H1 (cell line): ENCODE data around the gene NFASC. TPM values are rescaled to one million over a fixed set of nuclear protein-coding genes. Genes with fewer than 3 reads are reported as not detected.

Experiments used
- CTCF ChIA-PET: fragments of 300-600 bp; sonication (Branson Sonifier 250); formaldehyde crosslinking; loops from one replicate; lab custom pipeline; 2021; ENCODE audit not compliant: partially characterized antibody; lab: Charles Lee
- POLR2A ChIA-PET: fragments of 300-600 bp; sonication (Branson Sonifier 250); formaldehyde crosslinking; loops from one replicate; lab custom pipeline; 2021; ENCODE audit warnings: inconsistent platforms; ENCODE audit not compliant: partially characterized antibody; lab: Charles Lee
- DNase-seq, 2 experiments: peaks; one replicate each; pipeline versions ENCODE4 v3.0.0 to v3.0.0-alpha.2; 2010 to 2022; ENCODE audit warnings: low spot score in 2 of 2, low read depth in 1 of 2, mixed read lengths in 1 of 2
- FAIRE-seq: peaks from 2 replicates; lab custom pipeline; 2011; peaks lifted over from hg19 to GRCh38; lab: Jason Lieb, UNC
- H2AFZ ChIP-seq: 2 replicates; pipeline ENCODE4 v1.8.1; 2012; ENCODE audit warnings: low read length, inconsistent platforms
- H2AK5ac ChIP-seq: 2 replicates; pipeline ENCODE4 v1.6.1; 2013; ENCODE audit warnings: low read depth, low read length
- H2BK120ac ChIP-seq: replicated peaks from 2 replicates; pipeline ENCODE3; 2013; ENCODE audit warnings: low read depth, low read length, inconsistent platforms
- H2BK12ac ChIP-seq: 2 replicates; pipeline ENCODE4 v1.6.1; 2013; ENCODE audit warnings: low read depth, low read length
- H2BK15ac ChIP-seq: 2 replicates; pipeline ENCODE4 v1.6.1; 2013; ENCODE audit warnings: low read length
- H2BK20ac ChIP-seq: 2 replicates; pipeline ENCODE4 v1.6.1; 2013; ENCODE audit warnings: low read length
- H2BK5ac ChIP-seq: 2 replicates; pipeline ENCODE4 v1.6.1; 2013; ENCODE audit warnings: low read depth, low read length
- H3K14ac ChIP-seq: 2 replicates; pipeline ENCODE4 v1.6.1; 2013; ENCODE audit warnings: inconsistent platforms; ENCODE audit not compliant: insufficient read length
- H3K18ac ChIP-seq: 2 replicates; pipeline ENCODE4 v1.6.1; 2013; ENCODE audit warnings: low read length; ENCODE audit errors: extremely low read depth
- H3K23ac ChIP-seq: 2 replicates; pipeline ENCODE4 v1.6.1; 2013; ENCODE audit warnings: inconsistent platforms; ENCODE audit not compliant: insufficient read length
- H3K23me2 ChIP-seq: 2 replicates; pipeline ENCODE4 v1.6.1; 2013; ENCODE audit warnings: low read depth, low read length
- H3K27ac ChIP-seq: 2 replicates; pipeline ENCODE4 v1.6.1; 2011; ENCODE audit warnings: low read depth, low read length, inconsistent platforms
- H3K27me3 ChIP-seq, 4 experiments: replicated peaks in 1 of 4; 1 replicate in 1 of 4; 2 replicates in 3 of 4; pipeline versions ENCODE4 v1.6.1 to v1.8.1; 2011 to 2013; ENCODE audit warnings: low read length in 3 of 4, mild to moderate bottlenecking in 3 of 4, inconsistent platforms in 2 of 4, mixed read lengths in 2 of 4, moderate library complexity in 1 of 4; ENCODE audit not compliant: control insufficient read depth in 3 of 4, insufficient read depth in 3 of 4; ENCODE audit errors: extremely low read depth in 1 of 4
- H3K36me3 ChIP-seq, 4 experiments: 2 replicates each; pipeline versions ENCODE4 v1.6.1 to v1.8.1; 2011 to 2013; ENCODE audit warnings: mild to moderate bottlenecking in 4 of 4, low read length in 3 of 4, moderate library complexity in 2 of 4, control low read depth in 1 of 4, inconsistent platforms in 1 of 4; ENCODE audit not compliant: insufficient read depth in 4 of 4, control insufficient read depth in 2 of 4
- H3K4ac ChIP-seq: replicated peaks from 2 replicates; pipeline ENCODE3; 2013; ENCODE audit warnings: low read length, low read depth, mixed read lengths, inconsistent platforms; ENCODE audit not compliant: insufficient read length
- H3K4me1 ChIP-seq, 4 experiments: replicated peaks in 1 of 4; 1 replicate in 1 of 4; 2 replicates in 3 of 4; pipeline versions ENCODE4 v1.6.1 to v1.8.1; 2011 to 2013; ENCODE audit warnings: low read length in 3 of 4, inconsistent platforms in 2 of 4, mixed read lengths in 1 of 4; ENCODE audit not compliant: insufficient read depth in 4 of 4, control insufficient read depth in 3 of 4
- H3K4me2 ChIP-seq, 2 experiments: 2 replicates each; pipeline versions ENCODE4 v1.6.1 to v1.8.1; 2011 to 2013; ENCODE audit warnings: low read depth in 2 of 2, low read length in 2 of 2, control low read depth in 1 of 2, inconsistent platforms in 1 of 2, mild to moderate bottlenecking in 1 of 2; ENCODE audit not compliant: insufficient read depth in 1 of 2
- H3K4me3 ChIP-seq, 4 experiments: fragments of 200-600, 300-600 bp in 1 of 4; sonication (generic), shearing (Covaris generic), sonication (Bioruptor Twin) in 1 of 4; 2 replicates each; pipeline versions ENCODE4 v1.5.1 to v1.8.1; 2011 to 2016; ENCODE audit warnings: low read length in 4 of 4, low read depth in 3 of 4, control low read depth in 2 of 4, inconsistent platforms in 2 of 4, mild to moderate bottlenecking in 2 of 4, mixed read lengths in 1 of 4, moderate library complexity in 1 of 4; ENCODE audit not compliant: insufficient read depth in 2 of 4; ENCODE audit errors: extremely low read depth in 1 of 4
- H3K56ac ChIP-seq: replicated peaks from 2 replicates; pipeline ENCODE3; 2013; ENCODE audit warnings: low read depth, mild to moderate bottlenecking, mixed read lengths, low read length, inconsistent platforms; ENCODE audit not compliant: insufficient read length
- H3K79me1 ChIP-seq: 2 replicates; pipeline ENCODE4 v1.6.1; 2013; ENCODE audit warnings: low read depth, low read length, control low read depth
- H3K79me2 ChIP-seq, 2 experiments: 2 replicates each; pipeline versions ENCODE4 v1.6.1 to v1.8.1; 2012 to 2013; ENCODE audit warnings: low read length in 2 of 2, mild to moderate bottlenecking in 2 of 2, inconsistent platforms in 1 of 2; ENCODE audit not compliant: insufficient read depth in 2 of 2, control insufficient read depth in 1 of 2
- H3K9ac ChIP-seq, 4 experiments: replicated peaks in 1 of 4; 1 replicate in 1 of 4; 2 replicates in 3 of 4; pipeline versions ENCODE4 v1.6.1 to v1.8.1; 2011 to 2013; ENCODE audit warnings: low read depth in 3 of 4, low read length in 3 of 4, control low read depth in 2 of 4, mild to moderate bottlenecking in 2 of 4, moderate library complexity in 2 of 4, inconsistent platforms in 1 of 4; ENCODE audit errors: extremely low read depth in 1 of 4
- H3K9me3 ChIP-seq, 2 experiments: 2 replicates each; pipeline versions ENCODE4 v1.6.1 to v1.8.1; 2012 to 2013; ENCODE audit warnings: mild to moderate bottlenecking in 2 of 2, moderate library complexity in 2 of 2, control low read depth in 1 of 2, inconsistent platforms in 1 of 2, low read depth in 1 of 2, low read length in 1 of 2, mixed read lengths in 1 of 2; ENCODE audit not compliant: insufficient read depth in 2 of 2
- H4K20me1 ChIP-seq, 2 experiments: replicated peaks in 1 of 2; 2 replicates each; pipeline versions ENCODE3 to v1.8.1; 2011 to 2013; ENCODE audit warnings: inconsistent platforms in 2 of 2, low read length in 2 of 2, mild to moderate bottlenecking in 1 of 2; ENCODE audit not compliant: insufficient read depth in 2 of 2, control insufficient read depth in 1 of 2
- H4K5ac ChIP-seq: 2 replicates; pipeline ENCODE4 v1.6.1; 2013; ENCODE audit warnings: low read length, low read depth, mixed read lengths, inconsistent platforms; ENCODE audit not compliant: insufficient read length
- H4K8ac ChIP-seq: 2 replicates; pipeline ENCODE4 v1.8.0; 2013; ENCODE audit warnings: mild to moderate bottlenecking, moderate library complexity, low read length, inconsistent platforms; ENCODE audit not compliant: insufficient read depth; ENCODE audit errors: extremely low read depth
- H4K91ac ChIP-seq: replicated peaks from 2 replicates; pipeline ENCODE3; 2013; ENCODE audit warnings: low read length, mixed read lengths, inconsistent platforms; ENCODE audit not compliant: insufficient read length
- CREB1 ChIP-seq: IDR thresholded peaks from 2 replicates; pipeline ENCODE4 v1.6.1; 2012; ENCODE audit warnings: inconsistent platforms
- CTBP2 ChIP-seq: IDR thresholded peaks from 2 replicates; pipeline ENCODE4 v1.7.0; 2011; ENCODE audit warnings: borderline replicate concordance, mild to moderate bottlenecking, moderate library complexity, mixed read lengths, low read length; ENCODE audit not compliant: insufficient read depth, insufficient read length
- GABPA ChIP-seq: IDR thresholded peaks from 2 replicates; pipeline ENCODE4 v1.6.1; 2011; ENCODE audit warnings: mild to moderate bottlenecking, low read length, moderate library complexity, borderline replicate concordance; ENCODE audit not compliant: insufficient read depth
- KDM1A ChIP-seq: fragments of 200-600, 300-600 bp; sonication (generic); IDR thresholded peaks from 2 replicates; pipeline ENCODE4 v1.7.1; 2016; ENCODE audit warnings: mild to moderate bottlenecking, low read length, borderline replicate concordance
- PHF8 ChIP-seq: fragments of 200-600 bp; sonication (generic); conservative IDR thresholded peaks from 2 replicates; pipeline ENCODE4 v1.7.1; 2012; ENCODE audit warnings: low read depth, mild to moderate bottlenecking, inconsistent platforms, low read length, moderate library complexity
- RNF2 ChIP-seq: fragments of 200-900, 300-1000 bp; sonication (generic); IDR thresholded peaks from 2 replicates; pipeline ENCODE4 v1.7.1; 2016; ENCODE audit warnings: borderline replicate concordance, low read depth, mild to moderate bottlenecking, antibody characterized with exemption, low read length; ENCODE audit not compliant: poor library complexity, severe bottlenecking; ENCODE audit errors: missing control alignments
- RXRA ChIP-seq: IDR thresholded peaks from 2 replicates; pipeline ENCODE4 v1.6.1; 2011; ENCODE audit warnings: low read depth, mild to moderate bottlenecking, low read length, moderate library complexity; ENCODE audit not compliant: insufficient read depth
- SIN3A ChIP-seq, 2 experiments: IDR thresholded peaks in 1 of 2; conservative IDR thresholded peaks in 1 of 2; 2 replicates each; pipeline ENCODE4 v1.6.1; 2011 to 2012; ENCODE audit warnings: low read length in 2 of 2, improper control_type of control experiment in 1 of 2, low read depth in 1 of 2, mild to moderate bottlenecking in 1 of 2
- SP1 ChIP-seq: IDR thresholded peaks from 2 replicates; pipeline ENCODE4 v1.6.1; 2011; ENCODE audit warnings: low read depth, low read length
- TCF12 ChIP-seq: IDR thresholded peaks from 2 replicates; pipeline ENCODE4 v1.6.1; 2011; ENCODE audit warnings: low read depth, mild to moderate bottlenecking, low read length
- YY1 ChIP-seq: IDR thresholded peaks from 2 replicates; pipeline ENCODE4 v1.6.1; 2011; ENCODE audit warnings: low read depth, mild to moderate bottlenecking, low read length
- WGBS, 2 experiments: shearing (Covaris generic) in 1 of 2; methylation state at CpG; one replicate each; pipeline versions ENCODE4 v1.1.6 to v1.1.7; 2013 to 2015; ENCODE audit warnings: low lambda C conversion rate in 2 of 2, mixed read lengths in 2 of 2, inconsistent platforms in 1 of 2, low coverage in 1 of 2, missing lambda C conversion rate in 1 of 2; ENCODE audit not compliant: insufficient replicate concordance in 2 of 2, insufficient coverage in 1 of 2, insufficient read length in 1 of 2; ENCODE audit errors: extremely low coverage in 1 of 2, missing lambda C conversion rate in 1 of 2; 5-methylcytosine and 5-hydroxymethylcytosine counted together
- polyA plus RNA-seq, 7 experiments: library from polyadenylated mRNA; depleted of rRNA in 3 of 7; stranded (reverse) in 5 of 7; unstranded in 2 of 7; fragments of >200 nt in 5 of 7; fragments of 200-250 nt in 2 of 7; gene quantifications; 1 replicate in 5 of 7; 2 replicates in 1 of 7; 4 replicates in 1 of 7; pipeline versions ENCODE4 v1.2.1 to v1.2.3, GENCODE V29; 2011 to 2013; ENCODE audit warnings: missing spikeins in 2 of 7, mixed read lengths in 2 of 7
- total RNA-seq: library from RNA; stranded (reverse); fragmentation: NEBNext Ultra II Directional; extraction: Animal tissue kit (Norgen Biotek cat#: 25700); gene quantifications from 2 replicates; pipeline ENCODE4 v1.2.1, GENCODE V29; 2021
- TF ChIP-seq, protein P1 (sequence below): IDR thresholded peaks from 2 replicates; pipeline ENCODE4 v1.6.1; 2012; ENCODE audit warnings: inconsistent platforms

The NFASC gene
- total and polyA plus RNA-seq, 2 of the 8 experiments (the other 6 are each of a cell fraction or from before 2014, with no cell fraction given), result 5.0 to 15.2 TPM

- no peaks in the 10 kb centered on the region for H3K79me2 ChIP-seq
- no peak overlapping the region for H3K9ac ChIP-seq
- 74% methylated on average over 5 of the region's 5 CpGs; no CpG with 5 or more reads in 1 of the 2 experiments for WGBS, 2 experiments
- ChIA-PET CTCF (interaction anchor here (0.9 to 2.2 kb wide), 5 partner anchors 9 to 57 kb away, joined by 3 to 12 read pairs (median 5); no protein-coding TSS in a partner anchor), POLR2A (interaction anchor here (1.2 to 1.3 kb wide), 2 partner anchors 13 to 23 kb away, joined by 3 read pairs; no protein-coding TSS in a partner anchor)
- H2BK120ac ChIP-seq, result no peak overlapping the region
- H3K36me3 ChIP-seq, result no peaks in the 10 kb centered on the region
- H2BK12ac ChIP-seq, result no peak overlapping the region
- H3K4me1 ChIP-seq, result peaks cover 13 to 27% (median 16%) of the 10 kb centered on the region in 4 experiments
- TF ChIP-seq YY1, result no peak
- TF ChIP-seq PHF8, result no peak
- TF ChIP-seq CTBP2, result no peak
- TF ChIP-seq TCF12, result no peak
- TF ChIP-seq, protein P1, sequence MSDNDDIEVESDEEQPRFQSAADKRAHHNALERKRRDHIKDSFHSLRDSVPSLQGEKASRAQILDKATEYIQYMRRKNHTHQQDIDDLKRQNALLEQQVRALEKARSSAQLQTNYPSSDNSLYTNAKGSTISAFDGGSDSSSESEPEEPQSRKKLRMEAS, result peak; percentile 39; the same call in 1 of the 2 replicates
- no peak for TF ChIP-seq RNF2
- TF ChIP-seq KDM1A, result no peak
- TF ChIP-seq RXRA, result no peak
- no peak for TF ChIP-seq GABPA
- no peak for TF ChIP-seq CREB1
- no peak for TF ChIP-seq SP1
- TF ChIP-seq SIN3A (conservative IDR thresholded peaks at IDR 0.05 in 1 of 2, IDR thresholded peaks at IDR 0.05 in 1 of 2; ENCODE audit: low read depth in 1 of 2, low read length in 2 of 2), result peak in 1 of 2 experiments; percentile 87; a peak in 2 of 4 replicates
- H4K8ac ChIP-seq, result no peak overlapping the region
- no peak overlapping the region for H3K56ac ChIP-seq
- no peak overlapping the region for H3K4ac ChIP-seq
- no peak for FAIRE-seq
- no peak overlapping the region for H2BK20ac ChIP-seq
- H3K14ac ChIP-seq, result no peak overlapping the region
- peak overlapping the region; percentile 65; the same call in 1 of the 2 replicates for H2BK15ac ChIP-seq
- peaks cover 0 to 32% (median 18%) of the 10 kb centered on the region in 4 experiments; a peak in 5 of 7 replicates for H3K27me3 ChIP-seq
- peak in 1 of 2 experiments; percentile 64 for DNase-seq
- H3K4me2 ChIP-seq, result peak overlapping the region in 1 of 2 experiments; percentile 13; a peak in 2 of 4 replicates
- H3K18ac ChIP-seq, result no peak overlapping the region
- H3K9me3 ChIP-seq, result no peaks in the 10 kb centered on the region
- H3K27ac ChIP-seq, result no peak overlapping the region
- no peaks in the 10 kb centered on the region for H3K79me1 ChIP-seq
- no peak overlapping the region for H2AFZ ChIP-seq
- H4K91ac ChIP-seq, result no peak overlapping the region
- no peak overlapping the region for H3K23ac ChIP-seq
- no peak overlapping the region for H4K5ac ChIP-seq
- peaks cover 0 to 1% of the 10 kb centered on the region in 2 experiments for H4K20me1 ChIP-seq
- peaks cover 3% of the 10 kb centered on the region; the same call in 1 of the 2 replicates for H3K23me2 ChIP-seq
- no peak overlapping the region for H2BK5ac ChIP-seq
- H2AK5ac ChIP-seq, result no peak overlapping the region
- no peak overlapping the region for H3K4me3 ChIP-seq
These were observed 174.1 kb downstream of the NFASC start for GRCh38 chr1:205044741-205045140.
